ENCODE results near the gene INTU. TPM values are rescaled to one million over a fixed set of nuclear protein-coding genes. Genes with fewer than 3 reads are reported as not detected.

Gene INTU
- total and polyA plus RNA-seq, 9 of the 15 experiments (the other 6 are each of a cell fraction or from before 2014, with no cell fraction given): 1.5 to 8.9 (median 3.9) TPM

DNA sequence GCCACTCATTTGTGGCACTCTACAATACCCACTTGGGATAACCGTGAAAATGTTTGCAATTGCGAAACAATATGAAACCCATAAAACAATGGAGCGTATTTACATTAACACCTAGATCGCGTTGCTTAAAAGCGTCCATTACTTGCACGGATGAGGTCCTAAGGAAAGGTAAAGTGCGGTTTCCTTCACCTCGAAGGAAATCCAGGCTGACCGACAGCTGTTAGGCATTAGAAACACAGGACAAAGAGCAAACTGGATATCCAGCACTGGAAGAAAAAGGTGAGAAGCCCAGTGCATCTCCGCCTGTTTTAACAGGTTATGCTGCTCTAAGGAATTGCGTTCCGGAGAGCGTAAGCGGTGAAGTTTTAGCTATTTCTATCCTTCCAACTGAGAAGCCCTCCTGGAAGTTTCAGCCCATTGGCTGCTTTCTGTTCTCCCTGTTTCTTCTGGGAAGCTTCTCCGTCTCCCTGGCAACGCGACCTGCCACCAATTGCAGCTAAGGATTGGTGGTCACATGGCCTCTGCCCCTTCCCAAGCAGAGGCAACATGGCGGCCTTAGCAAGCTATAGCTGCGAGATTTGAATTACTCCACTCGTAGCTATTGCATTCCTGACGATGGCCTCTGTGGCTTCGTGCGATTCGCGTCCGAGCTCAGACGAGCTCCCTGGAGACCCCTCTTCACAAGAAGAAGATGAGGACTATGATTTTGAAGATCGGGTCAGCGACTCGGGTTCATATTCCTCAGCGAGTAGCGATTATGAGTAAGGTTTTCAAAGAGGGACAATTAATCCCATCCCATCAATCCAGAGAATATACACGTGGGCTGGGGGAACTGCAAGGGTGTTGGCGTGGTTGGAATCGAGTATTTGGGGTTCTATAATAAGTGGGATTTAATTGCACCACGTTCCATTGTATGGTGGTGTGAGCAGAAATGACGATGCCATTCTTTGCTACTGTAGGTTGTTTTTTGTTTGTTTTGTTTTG is at the start of gene INTU (continued):
- TF ChIP-seq, protein P1, sequence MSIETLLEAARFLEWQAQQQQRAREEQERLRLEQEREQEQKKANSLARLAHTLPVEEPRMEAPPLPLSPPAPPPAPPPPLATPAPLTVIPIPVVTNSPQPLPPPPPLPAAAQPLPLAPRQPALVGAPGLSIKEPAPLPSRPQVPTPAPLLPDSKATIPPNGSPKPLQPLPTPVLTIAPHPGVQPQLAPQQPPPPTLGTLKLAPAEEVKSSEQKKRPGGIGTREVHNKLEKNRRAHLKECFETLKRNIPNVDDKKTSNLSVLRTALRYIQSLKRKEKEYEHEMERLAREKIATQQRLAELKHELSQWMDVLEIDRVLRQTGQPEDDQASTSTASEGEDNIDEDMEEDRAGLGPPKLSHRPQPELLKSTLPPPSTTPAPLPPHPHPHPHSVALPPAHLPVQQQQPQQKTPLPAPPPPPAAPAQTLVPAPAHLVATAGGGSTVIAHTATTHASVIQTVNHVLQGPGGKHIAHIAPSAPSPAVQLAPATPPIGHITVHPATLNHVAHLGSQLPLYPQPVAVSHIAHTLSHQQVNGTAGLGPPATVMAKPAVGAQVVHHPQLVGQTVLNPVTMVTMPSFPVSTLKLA (conservative IDR thresholded peaks at IDR 0.05): peak; percentile 75 to 89
- TF ChIP-seq HCFC1 (IDR thresholded peaks at IDR 0.05; ENCODE audit: low read depth, low read length) (peak; percentile 55), SMARCA4 (IDR thresholded peaks at IDR 0.05) (0 out of 2 replicates have a peak, but pooled peaks have one; percentile 21), TBL1XR1 (IDR thresholded peaks at IDR 0.05; ENCODE audit: low read length in 2 of 2) (peak in 1 of 2 experiments; percentile 24; a peak in 1 of 4 replicates), HDAC2 (IDR thresholded peaks at IDR 0.05) (0 out of 2 replicates have a peak, but pooled peaks have one; percentile 36), POLR2G (IDR thresholded peaks at IDR 0.05; ENCODE audit: low read depth, low read length) (0 out of 2 replicates have a peak, but pooled peaks have one; percentile 32), SOX6 (IDR thresholded peaks at IDR 0.05) (0 out of 2 replicates have a peak, but pooled peaks have one; percentile 20), NRF1 (conservative IDR thresholded peaks at IDR 0.05 in 1 of 2, IDR thresholded peaks at IDR 0.05 in 1 of 2) (0 out of 4 replicates have a peak, but pooled peaks of 1 of the 2 experiments have one; percentile 11), EZH2 (IDR thresholded peaks at IDR 0.05; ENCODE audit: borderline replicate concordance, low read depth, low read length) (no peak), HNRNPLL (IDR thresholded peaks at IDR 0.05; ENCODE audit: low read depth, low read length, poor library complexity, severe bottlenecking) (peak; percentile 43), ATF1 (CRISPR knock-in tag; IDR thresholded peaks at IDR 0.05) (no peak), ATF1 (tag; IDR thresholded peaks at IDR 0.05) (peak; percentile 21; the same call in 1 of the 2 replicates), EP400 (IDR thresholded peaks at IDR 0.05) (peak; percentile 60), POLR2AphosphoS2 (IDR thresholded peaks at IDR 0.05; ENCODE audit: low read length) (no peak)
- TF ChIP-seq, protein P2, sequence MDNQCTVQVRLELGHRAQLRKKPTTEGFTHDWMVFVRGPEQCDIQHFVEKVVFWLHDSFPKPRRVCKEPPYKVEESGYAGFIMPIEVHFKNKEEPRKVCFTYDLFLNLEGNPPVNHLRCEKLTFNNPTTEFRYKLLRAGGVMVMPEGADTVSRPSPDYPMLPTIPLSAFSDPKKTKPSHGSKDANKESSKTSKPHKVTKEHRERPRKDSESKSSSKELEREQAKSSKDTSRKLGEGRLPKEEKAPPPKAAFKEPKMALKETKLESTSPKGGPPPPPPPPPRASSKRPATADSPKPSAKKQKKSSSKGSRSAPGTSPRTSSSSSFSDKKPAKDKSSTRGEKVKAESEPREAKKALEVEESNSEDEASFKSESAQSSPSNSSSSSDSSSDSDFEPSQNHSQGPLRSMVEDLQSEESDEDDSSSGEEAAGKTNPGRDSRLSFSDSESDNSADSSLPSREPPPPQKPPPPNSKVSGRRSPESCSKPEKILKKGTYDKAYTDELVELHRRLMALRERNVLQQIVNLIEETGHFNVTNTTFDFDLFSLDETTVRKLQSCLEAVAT (IDR thresholded peaks at IDR 0.05): 0 out of 4 replicates have a peak, but pooled peaks of 1 of the 2 experiments have one; percentile 18
- TF ChIP-seq, protein P3, sequence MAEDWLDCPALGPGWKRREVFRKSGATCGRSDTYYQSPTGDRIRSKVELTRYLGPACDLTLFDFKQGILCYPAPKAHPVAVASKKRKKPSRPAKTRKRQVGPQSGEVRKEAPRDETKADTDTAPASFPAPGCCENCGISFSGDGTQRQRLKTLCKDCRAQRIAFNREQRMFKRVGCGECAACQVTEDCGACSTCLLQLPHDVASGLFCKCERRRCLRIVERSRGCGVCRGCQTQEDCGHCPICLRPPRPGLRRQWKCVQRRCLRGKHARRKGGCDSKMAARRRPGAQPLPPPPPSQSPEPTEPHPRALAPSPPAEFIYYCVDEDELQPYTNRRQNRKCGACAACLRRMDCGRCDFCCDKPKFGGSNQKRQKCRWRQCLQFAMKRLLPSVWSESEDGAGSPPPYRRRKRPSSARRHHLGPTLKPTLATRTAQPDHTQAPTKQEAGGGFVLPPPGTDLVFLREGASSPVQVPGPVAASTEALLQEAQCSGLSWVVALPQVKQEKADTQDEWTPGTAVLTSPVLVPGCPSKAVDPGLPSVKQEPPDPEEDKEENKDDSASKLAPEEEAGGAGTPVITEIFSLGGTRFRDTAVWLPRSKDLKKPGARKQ (CRISPR knock-in tag; IDR thresholded peaks at IDR 0.05): peak; percentile 85
- TF ChIP-seq, protein P4, sequence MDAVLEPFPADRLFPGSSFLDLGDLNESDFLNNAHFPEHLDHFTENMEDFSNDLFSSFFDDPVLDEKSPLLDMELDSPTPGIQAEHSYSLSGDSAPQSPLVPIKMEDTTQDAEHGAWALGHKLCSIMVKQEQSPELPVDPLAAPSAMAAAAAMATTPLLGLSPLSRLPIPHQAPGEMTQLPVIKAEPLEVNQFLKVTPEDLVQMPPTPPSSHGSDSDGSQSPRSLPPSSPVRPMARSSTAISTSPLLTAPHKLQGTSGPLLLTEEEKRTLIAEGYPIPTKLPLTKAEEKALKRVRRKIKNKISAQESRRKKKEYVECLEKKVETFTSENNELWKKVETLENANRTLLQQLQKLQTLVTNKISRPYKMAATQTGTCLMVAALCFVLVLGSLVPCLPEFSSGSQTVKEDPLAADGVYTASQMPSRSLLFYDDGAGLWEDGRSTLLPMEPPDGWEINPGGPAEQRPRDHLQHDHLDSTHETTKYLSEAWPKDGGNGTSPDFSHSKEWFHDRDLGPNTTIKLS (IDR thresholded peaks at IDR 0.05; ENCODE audit: borderline replicate concordance, low read depth): 0 out of 2 replicates have a peak, but pooled peaks have one; percentile 26
- TF ChIP-seq, protein P5, sequence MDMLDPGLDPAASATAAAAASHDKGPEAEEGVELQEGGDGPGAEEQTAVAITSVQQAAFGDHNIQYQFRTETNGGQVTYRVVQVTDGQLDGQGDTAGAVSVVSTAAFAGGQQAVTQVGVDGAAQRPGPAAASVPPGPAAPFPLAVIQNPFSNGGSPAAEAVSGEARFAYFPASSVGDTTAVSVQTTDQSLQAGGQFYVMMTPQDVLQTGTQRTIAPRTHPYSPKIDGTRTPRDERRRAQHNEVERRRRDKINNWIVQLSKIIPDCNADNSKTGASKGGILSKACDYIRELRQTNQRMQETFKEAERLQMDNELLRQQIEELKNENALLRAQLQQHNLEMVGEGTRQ (CRISPR knock-in tag; IDR thresholded peaks at IDR 0.05): peak; percentile 99
- TF ChIP-seq, protein P6, sequence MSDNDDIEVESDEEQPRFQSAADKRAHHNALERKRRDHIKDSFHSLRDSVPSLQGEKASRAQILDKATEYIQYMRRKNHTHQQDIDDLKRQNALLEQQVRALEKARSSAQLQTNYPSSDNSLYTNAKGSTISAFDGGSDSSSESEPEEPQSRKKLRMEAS (CRISPR knock-in tag; IDR thresholded peaks at IDR 0.05): no peak
